CD14-positive monocyte (primary cell): ENCODE measurements around the gene DHRS3. TPM values are rescaled to one million over a fixed set of nuclear protein-coding genes. Genes with fewer than 3 reads are reported as not detected.

Experiments used
- DNase-seq, 3 donors: peaks; one replicate each; pipeline ENCODE4 v3.0.0-alpha.2; 2011 to 2022
- H2AFZ ChIP-seq: 2 replicates; pipeline ENCODE4 v1.6.0; 2012; ENCODE audit warnings: mild to moderate bottlenecking, low read depth, low read length, inconsistent platforms; ENCODE audit not compliant: insufficient read depth, poor library complexity, severe bottlenecking
- H3K27ac ChIP-seq, 2 donors: 1 replicate in 1 of 2; 2 replicates in 1 of 2; pipeline ENCODE4 v1.5.1; 2012 to 2013; ENCODE audit warnings: low read length in 2 of 2, control low read depth in 1 of 2, inconsistent platforms in 1 of 2, low read depth in 1 of 2, mild to moderate bottlenecking in 1 of 2
- H3K27me3 ChIP-seq, 2 donors: one replicate each; pipeline versions ENCODE4 v1.6.0 to v1.6.1; 2011 to 2013; ENCODE audit warnings: low read length in 2 of 2; ENCODE audit not compliant: control insufficient read depth in 2 of 2, insufficient read depth in 2 of 2
- H3K36me3 ChIP-seq, 2 donors: replicated peaks in 1 of 2; 1 replicate in 1 of 2; 2 replicates in 1 of 2; pipeline versions ENCODE4 v1.5.1 to v1.6.1; 2012 to 2013; ENCODE audit warnings: low read length in 2 of 2, control low read depth in 1 of 2, inconsistent platforms in 1 of 2, mild to moderate bottlenecking in 1 of 2; ENCODE audit not compliant: insufficient read depth in 2 of 2, control insufficient read depth in 1 of 2
- H3K4me1 ChIP-seq, 2 donors: 1 replicate in 1 of 2; 2 replicates in 1 of 2; pipeline versions ENCODE4 v1.5.1 to v1.6.1; 2012 to 2013; ENCODE audit warnings: low read length in 2 of 2, control low read depth in 1 of 2, inconsistent platforms in 1 of 2, mild to moderate bottlenecking in 1 of 2, moderate library complexity in 1 of 2; ENCODE audit not compliant: insufficient read depth in 2 of 2, control insufficient read depth in 1 of 2
- H3K4me2 ChIP-seq: replicated peaks from 2 replicates; pipeline ENCODE3; 2012; ENCODE audit warnings: low read length, moderate library complexity, mild to moderate bottlenecking; ENCODE audit not compliant: poor library complexity, severe bottlenecking; ENCODE audit errors: extremely low read depth
- H3K4me3 ChIP-seq, 3 experiments: fragments of 200-600 bp in 1 of 3; sonication (generic) in 1 of 3; replicated peaks in 1 of 3; 1 replicate in 2 of 3; 2 replicates in 1 of 3; pipeline ENCODE4 v1.5.1; 2011 to 2013; ENCODE audit warnings: low read length in 3 of 3, mild to moderate bottlenecking in 3 of 3, control low read depth in 2 of 3, low read depth in 2 of 3, inconsistent platforms in 1 of 3, moderate library complexity in 1 of 3
- H3K79me2 ChIP-seq: 2 replicates; pipeline ENCODE4 v1.6.0; 2012; ENCODE audit warnings: mild to moderate bottlenecking, control low read depth, inconsistent platforms, low read length, moderate library complexity; ENCODE audit not compliant: insufficient read depth
- H3K9ac ChIP-seq: 2 replicates; pipeline ENCODE4 v1.6.0; 2017; ENCODE audit warnings: low read length, mild to moderate bottlenecking; ENCODE audit not compliant: insufficient read depth, poor library complexity, severe bottlenecking
- H3K9me3 ChIP-seq, 2 donors: replicated peaks in 1 of 2; 1 replicate in 1 of 2; 2 replicates in 1 of 2; pipeline versions ENCODE4 v1.5.1 to v1.6.1; 2012 to 2013; ENCODE audit warnings: low read length in 2 of 2, control low read depth in 1 of 2; ENCODE audit not compliant: control insufficient read depth in 1 of 2, insufficient read depth in 1 of 2
- H4K20me1 ChIP-seq: 2 replicates; pipeline ENCODE4 v1.6.0; 2012; ENCODE audit warnings: mild to moderate bottlenecking, low read length, control low read depth, moderate library complexity; ENCODE audit not compliant: insufficient read depth
- H3K27ac Mint-ChIP-seq, 7 donors: one replicate each; pipeline ENCODE4 v1.8.0; 2020; ENCODE audit warnings: mild to moderate bottlenecking in 7 of 7, mixed read lengths in 7 of 7, moderate library complexity in 6 of 7, inconsistent platforms in 2 of 7
- H3K27me3 Mint-ChIP-seq, 3 donors: one replicate each; pipeline ENCODE4 v1.8.0; 2021 to 2022; ENCODE audit warnings: low read depth in 3 of 3, mild to moderate bottlenecking in 3 of 3, mixed read lengths in 3 of 3, moderate library complexity in 3 of 3, inconsistent platforms in 1 of 3
- H3K36me3 Mint-ChIP-seq, 2 donors: one replicate each; pipeline ENCODE4 v1.8.0; 2020; ENCODE audit warnings: mixed read lengths in 2 of 2, inconsistent platforms in 1 of 2, mild to moderate bottlenecking in 1 of 2
- H3K4me1 Mint-ChIP-seq: one replicate; pipeline ENCODE4 v1.8.0; 2020; ENCODE audit warnings: mild to moderate bottlenecking, mixed read lengths
- H3K4me3 Mint-ChIP-seq, 2 donors: one replicate each; pipeline ENCODE4 v1.8.0; 2020; ENCODE audit warnings: mild to moderate bottlenecking in 2 of 2, mixed read lengths in 2 of 2, moderate library complexity in 1 of 2
- H3K9me3 Mint-ChIP-seq, 7 donors: one replicate each; pipeline ENCODE4 v1.8.0; 2020 to 2022; ENCODE audit warnings: mixed read lengths in 7 of 7, mild to moderate bottlenecking in 6 of 7, moderate library complexity in 6 of 7, inconsistent platforms in 2 of 7
- WGBS: methylation state at CpG from one replicate; pipeline ENCODE4 v1.1.5; 2013; ENCODE audit warnings: missing lambda C conversion rate; ENCODE audit not compliant: insufficient coverage; 5-methylcytosine and 5-hydroxymethylcytosine counted together
- intact Hi-C, 2 donors: fragments of 100-400 bp; cut with micrococcal nuclease; formaldehyde crosslinking; loops; one replicate each; pipeline versions ENCODE4 v1.15.0 to v1.15.1; 2023
- polyA plus RNA-seq, 3 donors: library from polyadenylated mRNA; depleted of rRNA in 1 of 3; unstranded in 2 of 3; stranded (reverse) in 1 of 3; fragments of 300-500 nt in 2 of 3; fragments of >200 nt in 1 of 3; fragmentation: Illumina TruSeq in 2 of 3; gene quantifications; 1 replicate in 2 of 3; 2 replicates in 1 of 3; pipeline ENCODE4 v1.2.3, GENCODE V29; 2012 to 2021
- TF ChIP-seq, protein P1 (sequence below): fragments of 200-600 bp; IDR thresholded peaks from one replicate; pipeline ENCODE4 v1.8.0; 2022; ENCODE audit warnings: antibody characterized with exemption, mild to moderate bottlenecking

Gene DHRS3
- polyA plus RNA-seq, 3 donors = 0.23 to 0.59 (median 0.29) TPM

DNA sequence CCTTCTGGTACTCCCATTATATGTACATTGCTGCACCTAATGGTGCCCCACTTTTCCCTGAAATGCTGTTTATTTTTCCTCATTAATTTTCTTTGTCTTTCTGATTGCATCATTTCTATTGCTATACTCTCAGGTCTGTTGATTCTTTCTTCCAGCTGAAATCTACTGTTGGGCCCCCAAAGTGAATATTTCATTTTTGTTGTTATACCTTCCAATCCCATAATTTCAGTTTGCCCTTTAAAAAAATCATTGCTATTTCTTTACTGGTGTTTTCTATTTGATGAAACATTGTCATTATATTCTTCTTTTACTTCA lies 22.9 kb upstream of the DHRS3 start:
- H3K9ac ChIP-seq = no peak overlapping the region
- H3K36me3 ChIP-seq = no peaks in the 10 kb centered on the region
- H3K79me2 ChIP-seq = no peaks in the 10 kb centered on the region
- H3K4me2 ChIP-seq = no peak overlapping the region
- Mint-ChIP-seq H3K9me3 (peaks cover 25 to 63% (median 49%) of the 10 kb centered on the region in 7 donors), H3K4me1 (no peaks in the 10 kb centered on the region), H3K36me3 (no peaks in the 10 kb centered on the region), H3K4me3 (no peak overlapping the region), H3K27ac (no peak overlapping the region), H3K27me3 (peaks cover 2 to 3% (median 2%) of the 10 kb centered on the region in 3 donors)
- H3K27me3 ChIP-seq = no peaks in the 10 kb centered on the region
- TF ChIP-seq, protein P1, sequence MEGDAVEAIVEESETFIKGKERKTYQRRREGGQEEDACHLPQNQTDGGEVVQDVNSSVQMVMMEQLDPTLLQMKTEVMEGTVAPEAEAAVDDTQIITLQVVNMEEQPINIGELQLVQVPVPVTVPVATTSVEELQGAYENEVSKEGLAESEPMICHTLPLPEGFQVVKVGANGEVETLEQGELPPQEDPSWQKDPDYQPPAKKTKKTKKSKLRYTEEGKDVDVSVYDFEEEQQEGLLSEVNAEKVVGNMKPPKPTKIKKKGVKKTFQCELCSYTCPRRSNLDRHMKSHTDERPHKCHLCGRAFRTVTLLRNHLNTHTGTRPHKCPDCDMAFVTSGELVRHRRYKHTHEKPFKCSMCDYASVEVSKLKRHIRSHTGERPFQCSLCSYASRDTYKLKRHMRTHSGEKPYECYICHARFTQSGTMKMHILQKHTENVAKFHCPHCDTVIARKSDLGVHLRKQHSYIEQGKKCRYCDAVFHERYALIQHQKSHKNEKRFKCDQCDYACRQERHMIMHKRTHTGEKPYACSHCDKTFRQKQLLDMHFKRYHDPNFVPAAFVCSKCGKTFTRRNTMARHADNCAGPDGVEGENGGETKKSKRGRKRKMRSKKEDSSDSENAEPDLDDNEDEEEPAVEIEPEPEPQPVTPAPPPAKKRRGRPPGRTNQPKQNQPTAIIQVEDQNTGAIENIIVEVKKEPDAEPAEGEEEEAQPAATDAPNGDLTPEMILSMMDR = no peak
- peaks cover 41% of the 10 kb centered on the region in 2 donors for H3K9me3 ChIP-seq
- H3K4me3 ChIP-seq = no peak overlapping the region
- no peaks in the 10 kb centered on the region for H3K4me1 ChIP-seq
- DNase-seq = no peak
- no peak overlapping the region for H2AFZ ChIP-seq
- no peak overlapping the region for H3K27ac ChIP-seq
- H4K20me1 ChIP-seq = no peaks in the 10 kb centered on the region
- intact Hi-C loops = no loop called here

DNA sequence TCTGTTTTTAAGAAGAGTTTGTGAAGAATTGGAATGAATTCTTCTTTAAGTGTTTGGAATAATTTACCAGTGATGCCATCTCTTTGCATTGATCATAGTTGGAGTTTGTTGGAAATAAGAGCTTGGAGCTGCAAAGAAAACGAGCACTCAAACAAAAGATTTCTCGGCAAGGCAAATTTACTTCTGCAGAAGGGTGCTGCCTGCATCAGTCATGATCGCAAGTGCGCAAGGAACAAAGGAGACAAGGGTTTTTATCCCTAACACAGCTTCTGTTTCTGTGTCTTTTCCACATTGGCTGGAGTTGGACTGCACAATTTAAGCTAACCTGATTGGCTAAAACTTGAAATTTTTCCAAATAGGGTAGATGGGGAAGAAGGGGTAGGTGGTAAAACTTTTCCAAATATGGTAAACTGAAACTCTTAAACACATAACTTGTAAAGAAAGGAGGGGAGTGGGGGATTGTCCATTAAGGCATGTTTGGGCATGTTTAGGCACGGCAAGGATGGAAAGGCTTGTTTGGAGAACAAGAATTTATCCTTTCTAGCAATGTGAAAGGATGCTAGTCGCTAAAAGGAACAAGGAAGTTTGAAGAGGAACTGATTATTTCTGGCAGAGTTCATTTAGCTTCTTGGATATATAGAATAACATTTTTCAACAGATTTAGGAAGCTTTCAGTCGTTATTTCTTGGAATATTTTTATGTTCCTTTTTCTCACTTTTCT lies 22.4 kb upstream of the DHRS3 start:
- H3K27me3 Mint-ChIP-seq = peaks cover 2 to 3% (median 2%) of the 10 kb centered on the region in 3 donors
- H3K9ac ChIP-seq = no peak overlapping the region
- peaks cover 25 to 64% (median 49%) of the 10 kb centered on the region in 7 donors for H3K9me3 Mint-ChIP-seq
- H4K20me1 ChIP-seq = no peaks in the 10 kb centered on the region
- no peak overlapping the region for H3K4me2 ChIP-seq
- intact Hi-C loops = no loop called here
- H3K4me3 Mint-ChIP-seq = no peak overlapping the region
- no peak overlapping the region for H2AFZ ChIP-seq
- H3K27ac ChIP-seq = no peak overlapping the region
- H3K79me2 ChIP-seq = no peaks in the 10 kb centered on the region
- no peak for DNase-seq
- TF ChIP-seq, protein P1 = no peak
- peaks cover 41 to 43% of the 10 kb centered on the region in 2 donors for H3K9me3 ChIP-seq
- H3K27ac Mint-ChIP-seq = no peak overlapping the region
- no peaks in the 10 kb centered on the region for H3K36me3 Mint-ChIP-seq
- no peaks in the 10 kb centered on the region for H3K4me1 ChIP-seq
- no peaks in the 10 kb centered on the region for H3K27me3 ChIP-seq
- no peaks in the 10 kb centered on the region for H3K36me3 ChIP-seq
- H3K4me3 ChIP-seq = no peak overlapping the region
- no peaks in the 10 kb centered on the region for H3K4me1 Mint-ChIP-seq
- WGBS = 79% methylated on average over 2 of the region's 7 CpGs
